Ascending aorta (tissue), 2 donors: Measurements from ENCODE around the gene KRTAP23-1. TPM values are rescaled to one million over a fixed set of nuclear protein-coding genes. Genes with fewer than 3 reads are reported as not detected.

Source experiments
- DNase-seq, 2 donors: peaks; one replicate each; pipeline ENCODE4 v3.0.0-alpha.2; 2019; ENCODE audit warnings: low spot score in 2 of 2
- H3K27ac ChIP-seq, 2 donors: fragments of 200-600 bp; sonication (generic); one replicate each; pipeline ENCODE4 v1.5.1; 2016 to 2017; ENCODE audit warnings: mild to moderate bottlenecking in 1 of 2
- H3K27me3 ChIP-seq: fragments of 200-600 bp; sonication (generic); one replicate; pipeline ENCODE4 v1.5.1; 2017
- H3K36me3 ChIP-seq, 2 donors: fragments of 200-600 bp; sonication (generic); one replicate each; pipeline ENCODE4 v1.5.1; 2016
- H3K4me1 ChIP-seq, 2 donors: fragments of 200-600 bp; sonication (generic); one replicate each; pipeline ENCODE4 v1.5.1; 2016 to 2017; ENCODE audit warnings: mild to moderate bottlenecking in 1 of 2
- H3K4me3 ChIP-seq, 2 donors: fragments of 200-600 bp; sonication (generic); one replicate each; pipeline ENCODE4 v1.5.1; 2016 to 2017; ENCODE audit warnings: mild to moderate bottlenecking in 1 of 2
- H3K9me3 ChIP-seq, 2 donors: fragments of 200-600 bp; sonication (generic); one replicate each; pipeline ENCODE4 v1.5.1; 2016
- intact Hi-C: fragments of 100-400 bp; cut with DNase I; formaldehyde crosslinking; loops from one replicate; pipeline ENCODE4 v1.15.1; 2023
- total RNA-seq: library from RNA; depleted of rRNA; stranded (reverse); fragments of >200 nt; gene quantifications from one replicate; pipeline ENCODE4 v1.1.0, GENCODE V29; 2016
- TF ChIP-seq, protein P1 (sequence below), 3 experiments: fragments of 200-600 bp in 2 of 3; fragments of 450-650 bp in 1 of 3; sonication (generic) in 2 of 3; IDR thresholded peaks; one replicate each; pipeline ENCODE4 v1.5.1; 2016 to 2019; ENCODE audit warnings: antibody characterized with exemption in 3 of 3, mild to moderate bottlenecking in 1 of 3, moderate library complexity in 1 of 3

The KRTAP23-1 gene
- total RNA-seq, 1 donor from 2014 or later, result not detected

DNA sequence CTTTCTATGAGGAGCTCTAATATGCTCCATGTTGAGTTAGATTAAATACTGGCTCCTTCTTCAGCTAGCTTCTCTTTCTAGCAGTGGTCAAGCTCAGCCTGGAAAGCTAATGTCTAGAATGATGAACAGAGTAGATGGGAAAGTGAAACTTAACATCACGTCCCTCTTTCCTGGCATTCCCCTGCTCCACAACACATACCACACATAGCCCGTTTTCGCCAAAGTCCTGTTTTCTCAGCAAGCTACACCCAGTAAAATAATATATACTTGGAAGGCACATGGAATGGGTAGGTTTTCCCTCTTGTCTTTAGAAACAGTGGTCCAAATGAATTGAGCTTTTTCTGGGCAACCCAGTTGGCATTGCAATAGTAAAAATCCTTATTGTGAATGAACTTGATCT lies 14.7 kb downstream of the KRTAP23-1 start:
- H3K4me3 ChIP-seq, result peak overlapping the region in 1 of 2 donors; percentile 1

DNA sequence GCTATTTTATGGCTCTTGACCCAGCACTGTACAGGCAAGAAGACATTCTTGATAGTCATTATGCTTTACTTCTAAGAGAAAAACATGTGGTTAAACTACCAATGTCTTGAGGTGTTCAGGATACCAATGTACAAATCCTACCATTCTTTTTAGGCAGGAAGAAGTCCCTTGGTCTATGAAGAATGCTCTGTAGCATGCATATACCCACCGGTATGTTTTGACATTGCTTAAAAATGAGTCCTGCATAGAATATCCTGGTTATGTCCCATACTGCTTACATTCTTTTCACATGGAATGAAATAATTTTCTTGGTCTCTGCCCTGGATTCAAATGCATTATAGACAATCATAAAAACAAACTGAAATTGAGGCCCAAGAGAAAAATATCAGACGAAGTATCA lies 15.7 kb downstream of the KRTAP23-1 start:
- H3K4me1 ChIP-seq, result peaks cover 0 to 4% of the 10 kb centered on the region in 2 donors
- no peaks in the 10 kb centered on the region for H3K9me3 ChIP-seq
- H3K27ac ChIP-seq, result no peak overlapping the region
- TF ChIP-seq, protein P1, sequence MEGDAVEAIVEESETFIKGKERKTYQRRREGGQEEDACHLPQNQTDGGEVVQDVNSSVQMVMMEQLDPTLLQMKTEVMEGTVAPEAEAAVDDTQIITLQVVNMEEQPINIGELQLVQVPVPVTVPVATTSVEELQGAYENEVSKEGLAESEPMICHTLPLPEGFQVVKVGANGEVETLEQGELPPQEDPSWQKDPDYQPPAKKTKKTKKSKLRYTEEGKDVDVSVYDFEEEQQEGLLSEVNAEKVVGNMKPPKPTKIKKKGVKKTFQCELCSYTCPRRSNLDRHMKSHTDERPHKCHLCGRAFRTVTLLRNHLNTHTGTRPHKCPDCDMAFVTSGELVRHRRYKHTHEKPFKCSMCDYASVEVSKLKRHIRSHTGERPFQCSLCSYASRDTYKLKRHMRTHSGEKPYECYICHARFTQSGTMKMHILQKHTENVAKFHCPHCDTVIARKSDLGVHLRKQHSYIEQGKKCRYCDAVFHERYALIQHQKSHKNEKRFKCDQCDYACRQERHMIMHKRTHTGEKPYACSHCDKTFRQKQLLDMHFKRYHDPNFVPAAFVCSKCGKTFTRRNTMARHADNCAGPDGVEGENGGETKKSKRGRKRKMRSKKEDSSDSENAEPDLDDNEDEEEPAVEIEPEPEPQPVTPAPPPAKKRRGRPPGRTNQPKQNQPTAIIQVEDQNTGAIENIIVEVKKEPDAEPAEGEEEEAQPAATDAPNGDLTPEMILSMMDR (IDR thresholded peaks at IDR 0.05), result no peak
- no peaks in the 10 kb centered on the region for H3K36me3 ChIP-seq
- no peak for DNase-seq
- H3K27me3 ChIP-seq, result no peaks in the 10 kb centered on the region
- intact Hi-C loops, result no loop called here
- no peak overlapping the region for H3K4me3 ChIP-seq

More for the DNA sequence above, 14.7 kb downstream of the KRTAP23-1 start:
- H3K27ac ChIP-seq, result peak overlapping the region in 1 of 2 donors; percentile 29
- H3K36me3 ChIP-seq, result no peaks in the 10 kb centered on the region
- no peaks in the 10 kb centered on the region for H3K9me3 ChIP-seq
- no peak for DNase-seq
- intact Hi-C loops, result no loop called here
- H3K27me3 ChIP-seq, result no peaks in the 10 kb centered on the region
- TF ChIP-seq, protein P1 (IDR thresholded peaks at IDR 0.05), result no peak
- H3K4me1 ChIP-seq, result peaks cover 0 to 4% of the 10 kb centered on the region in 2 donors

DNA sequence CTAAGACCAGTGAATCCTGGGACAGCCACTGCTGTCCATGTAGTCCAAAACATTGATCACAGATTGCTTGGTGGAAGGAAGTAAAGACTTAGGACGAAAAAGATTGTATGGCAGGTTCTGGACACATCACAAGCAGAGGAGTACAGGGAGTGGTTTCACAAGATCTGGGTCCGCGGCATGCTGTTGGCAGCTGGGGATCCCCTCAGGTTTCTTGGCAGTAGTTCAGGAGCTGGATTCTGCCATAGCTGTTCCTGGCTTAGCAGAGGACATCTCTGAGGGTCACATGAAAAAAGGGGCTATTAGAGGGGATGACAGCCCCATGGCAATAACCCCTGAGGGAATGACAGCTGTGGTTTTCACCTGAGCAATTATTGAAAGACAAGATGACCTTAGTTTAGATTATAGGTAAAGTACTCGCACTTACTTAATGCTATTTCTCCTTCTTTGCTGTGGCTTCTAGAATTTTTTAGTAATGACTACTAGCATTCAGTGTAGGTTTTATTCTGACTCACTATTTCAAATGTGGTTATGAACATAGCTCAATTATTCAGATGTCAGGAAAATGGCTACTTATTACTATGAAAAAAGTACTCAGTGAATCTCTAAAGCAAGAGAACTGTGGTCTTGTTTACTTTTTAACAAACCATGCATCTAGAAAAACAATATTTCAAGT lies 19.1 kb downstream of the KRTAP23-1 start:
- H3K27me3 ChIP-seq, result no peaks in the 10 kb centered on the region
- TF ChIP-seq, protein P1 (IDR thresholded peaks at IDR 0.05), result no peak
- no peak for DNase-seq
- H3K27ac ChIP-seq, result no peak overlapping the region
- H3K9me3 ChIP-seq, result no peaks in the 10 kb centered on the region
- H3K36me3 ChIP-seq, result no peaks in the 10 kb centered on the region
- no peak overlapping the region for H3K4me3 ChIP-seq
- intact Hi-C loops, result no loop called here
- no peaks in the 10 kb centered on the region for H3K4me1 ChIP-seq

DNA sequence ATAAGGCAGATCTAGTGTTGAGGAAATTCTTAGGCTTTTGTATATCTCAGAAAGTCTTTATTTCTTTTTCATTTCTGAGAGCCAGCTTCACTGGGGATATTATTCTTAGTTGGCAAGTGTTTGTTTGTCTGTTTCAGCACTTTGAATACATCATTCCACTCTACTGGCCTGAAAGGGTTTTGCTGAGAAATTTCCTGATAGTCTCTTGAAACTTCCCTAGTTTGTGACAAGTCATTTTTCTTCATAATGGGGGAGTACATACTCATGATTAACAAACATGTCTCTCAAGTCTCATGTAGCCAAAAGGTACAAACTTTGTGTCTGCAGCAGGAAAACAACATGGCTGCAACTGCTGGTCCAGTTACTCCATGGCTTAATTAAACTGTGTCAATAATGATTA lies 22.0 kb downstream of the KRTAP23-1 start:
- TF ChIP-seq, protein P1 (IDR thresholded peaks at IDR 0.05), result no peak
- Histone ChIP-seq H3K27ac (no peak overlapping the region), H3K27me3 (no peaks in the 10 kb centered on the region), H3K4me3 (no peak overlapping the region), H3K4me1 (no peaks in the 10 kb centered on the region), H3K9me3 (no peaks in the 10 kb centered on the region), H3K36me3 (no peaks in the 10 kb centered on the region)
- no peak for DNase-seq
- intact Hi-C loops, result no loop called here

DNA sequence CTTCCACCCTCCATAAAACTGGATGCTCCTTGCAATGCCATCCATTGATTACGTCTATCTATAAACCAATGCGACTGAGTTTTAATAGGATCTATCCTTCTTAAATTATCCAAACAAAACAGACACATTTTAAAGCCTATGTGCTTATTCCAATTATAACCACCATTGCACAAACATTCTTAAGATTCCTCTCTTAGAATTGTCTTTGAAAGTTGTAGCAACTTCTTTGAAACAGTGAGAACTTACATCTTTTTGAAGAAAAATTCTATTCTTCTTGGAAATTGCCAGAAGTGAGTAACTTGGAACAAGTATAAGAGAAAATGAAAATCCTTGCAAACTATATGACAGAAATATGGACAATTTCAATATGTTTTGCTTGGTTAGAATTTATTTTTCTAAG lies 28.2 kb downstream of the KRTAP23-1 start, which contains the start of gene KRTAP26-1:
Gene KRTAP26-1 (minus strand): TSS at position 101 of the 400 bp plus-strand sequence. CDS start 280 bp downstream, outside the sequence.
- TF ChIP-seq, protein P1 (IDR thresholded peaks at IDR 0.05), result no peak
- H3K4me3 ChIP-seq, result no peak within 1 kb of the TSS
- H3K27me3 ChIP-seq, result no peaks in the 10 kb centered on the region
- no peaks in the 10 kb centered on the region for H3K36me3 ChIP-seq
- intact Hi-C loops, result no loop called here
- no peak within 1 kb of the TSS for H3K27ac ChIP-seq
- no peaks in the 10 kb centered on the region for H3K9me3 ChIP-seq
- H3K4me1 ChIP-seq, result no peaks in the 10 kb centered on the region
- no peak for DNase-seq
